Breast epithelium (tissue), 4 donors: ENCODE measurements around the gene SERPINA12. TPM values are rescaled to one million over a fixed set of nuclear protein-coding genes. Genes with fewer than 3 reads are reported as not detected.

Source experiments
- DNase-seq, 2 donors: peaks; one replicate each; pipeline ENCODE4 v3.0.0-alpha.2; 2019; ENCODE audit warnings: low spot score in 2 of 2
- H3K27ac ChIP-seq, 2 donors: fragments of 200-600 bp; sonication (generic) in 1 of 2; one replicate each; pipeline ENCODE4 v1.5.1; 2016 to 2019; ENCODE audit warnings: mild to moderate bottlenecking in 1 of 2
- H3K27me3 ChIP-seq, 2 donors: fragments of 200-600 bp; sonication (generic) in 1 of 2; one replicate each; pipeline versions ENCODE4 v1.5.1 to v1.6.0; 2017 to 2019; ENCODE audit warnings: control low read depth in 1 of 2, mild to moderate bottlenecking in 1 of 2
- H3K36me3 ChIP-seq: fragments of 200-600 bp; one replicate; pipeline ENCODE4 v1.5.1; 2019
- H3K4me1 ChIP-seq, 2 donors: fragments of 200-600 bp; sonication (generic); one replicate each; pipeline ENCODE4 v1.5.1; 2016 to 2019; ENCODE audit warnings: control low read depth in 1 of 2
- H3K4me3 ChIP-seq, 3 donors: fragments of 200-600 bp; sonication (generic); 1 replicate in 2 of 3; 2 replicates in 1 of 3; pipeline ENCODE4 v1.5.1; 2016 to 2019; ENCODE audit warnings: mild to moderate bottlenecking in 3 of 3, moderate library complexity in 2 of 3
- H3K9me3 ChIP-seq, 2 donors: fragments of 200-600 bp; sonication (generic) in 1 of 2; one replicate each; pipeline ENCODE4 v1.5.1; 2016 to 2019; ENCODE audit warnings: control low read depth in 1 of 2
- POLR2A ChIP-seq: fragments of 450-650 bp; IDR thresholded peaks from one replicate; pipeline ENCODE4 v1.6.1; 2016; ENCODE audit warnings: antibody characterized with exemption, mild to moderate bottlenecking, moderate library complexity
- POLR2AphosphoS5 ChIP-seq, 3 donors: sonication (generic); formaldehyde crosslinking; IDR thresholded peaks; one replicate each; pipeline ENCODE4 v1.6.1; 2017; ENCODE audit warnings: antibody characterized with exemption in 3 of 3
- intact Hi-C: fragments of 100-400 bp; cut with DNase I; formaldehyde crosslinking; loops from one replicate; pipeline ENCODE4 v1.15.1; 2023; ENCODE audit warnings: low total_unique reads
- total RNA-seq, 3 donors: library from RNA; depleted of rRNA; stranded (reverse); fragments of >200 nt; gene quantifications; one replicate each; pipeline ENCODE4 v1.1.0, GENCODE V29; 2016
- TF ChIP-seq, protein P1 (sequence below), 3 donors: fragments of 450-650 bp; IDR thresholded peaks; one replicate each; pipeline ENCODE4 v1.5.1; 2016 to 2017; ENCODE audit warnings: antibody characterized with exemption in 3 of 3, mild to moderate bottlenecking in 3 of 3, moderate library complexity in 3 of 3

Gene SERPINA12
- total RNA-seq, 3 donors from 2014 or later, result not detected

DNA sequence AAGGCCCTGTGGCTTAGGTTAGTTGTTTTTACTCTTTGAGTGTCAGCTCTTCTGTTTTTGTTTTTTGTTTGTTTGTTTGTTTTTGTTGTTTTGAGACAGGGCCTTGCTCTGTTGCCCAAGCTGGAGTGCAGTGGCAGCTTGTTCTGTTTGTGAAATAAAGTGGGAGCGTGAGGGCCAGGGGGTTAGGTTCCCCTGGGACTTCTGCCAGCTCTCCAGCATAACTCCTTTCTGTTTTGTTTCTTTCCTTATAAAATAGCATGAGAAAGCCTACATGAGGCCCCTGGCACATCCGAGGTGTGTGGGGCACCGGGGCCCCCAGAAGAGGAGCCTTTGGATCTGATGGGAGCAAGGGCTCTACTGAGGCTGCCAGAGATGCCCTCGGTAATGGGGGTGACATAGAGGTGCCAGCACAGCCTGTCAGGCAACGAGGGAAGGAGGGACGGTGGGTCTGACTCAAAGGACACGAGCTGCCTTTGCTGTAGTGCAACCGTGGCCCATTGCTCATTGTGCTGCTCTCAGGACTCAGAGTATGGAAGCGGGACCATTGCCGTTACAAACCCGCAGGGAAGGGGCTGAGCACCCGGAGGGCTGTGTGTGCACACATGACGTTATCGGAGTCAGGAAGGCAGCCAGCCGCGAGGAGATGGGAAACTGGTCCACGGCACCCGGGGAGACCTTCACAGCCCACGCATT, 47.6 kb downstream of the SERPINA12 start:
- Histone ChIP-seq H3K4me1 (no peaks in the 10 kb centered on the region), H3K27ac (no peak overlapping the region), H3K36me3 (no peaks in the 10 kb centered on the region), H3K9me3 (peaks cover 27 to 50% of the 10 kb centered on the region in 2 donors), H3K27me3 (peaks cover 0 to 6% of the 10 kb centered on the region in 2 donors), H3K4me3 (no peak overlapping the region)
- TF ChIP-seq POLR2A (no peak), POLR2AphosphoS5 (IDR thresholded peaks at IDR 0.05) (no peak)
- TF ChIP-seq, protein P1, sequence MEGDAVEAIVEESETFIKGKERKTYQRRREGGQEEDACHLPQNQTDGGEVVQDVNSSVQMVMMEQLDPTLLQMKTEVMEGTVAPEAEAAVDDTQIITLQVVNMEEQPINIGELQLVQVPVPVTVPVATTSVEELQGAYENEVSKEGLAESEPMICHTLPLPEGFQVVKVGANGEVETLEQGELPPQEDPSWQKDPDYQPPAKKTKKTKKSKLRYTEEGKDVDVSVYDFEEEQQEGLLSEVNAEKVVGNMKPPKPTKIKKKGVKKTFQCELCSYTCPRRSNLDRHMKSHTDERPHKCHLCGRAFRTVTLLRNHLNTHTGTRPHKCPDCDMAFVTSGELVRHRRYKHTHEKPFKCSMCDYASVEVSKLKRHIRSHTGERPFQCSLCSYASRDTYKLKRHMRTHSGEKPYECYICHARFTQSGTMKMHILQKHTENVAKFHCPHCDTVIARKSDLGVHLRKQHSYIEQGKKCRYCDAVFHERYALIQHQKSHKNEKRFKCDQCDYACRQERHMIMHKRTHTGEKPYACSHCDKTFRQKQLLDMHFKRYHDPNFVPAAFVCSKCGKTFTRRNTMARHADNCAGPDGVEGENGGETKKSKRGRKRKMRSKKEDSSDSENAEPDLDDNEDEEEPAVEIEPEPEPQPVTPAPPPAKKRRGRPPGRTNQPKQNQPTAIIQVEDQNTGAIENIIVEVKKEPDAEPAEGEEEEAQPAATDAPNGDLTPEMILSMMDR (IDR thresholded peaks at IDR 0.05), result no peak
- intact Hi-C loops, result no loop called here
- DNase-seq, result peak in 1 of 2 donors; percentile 9

DNA sequence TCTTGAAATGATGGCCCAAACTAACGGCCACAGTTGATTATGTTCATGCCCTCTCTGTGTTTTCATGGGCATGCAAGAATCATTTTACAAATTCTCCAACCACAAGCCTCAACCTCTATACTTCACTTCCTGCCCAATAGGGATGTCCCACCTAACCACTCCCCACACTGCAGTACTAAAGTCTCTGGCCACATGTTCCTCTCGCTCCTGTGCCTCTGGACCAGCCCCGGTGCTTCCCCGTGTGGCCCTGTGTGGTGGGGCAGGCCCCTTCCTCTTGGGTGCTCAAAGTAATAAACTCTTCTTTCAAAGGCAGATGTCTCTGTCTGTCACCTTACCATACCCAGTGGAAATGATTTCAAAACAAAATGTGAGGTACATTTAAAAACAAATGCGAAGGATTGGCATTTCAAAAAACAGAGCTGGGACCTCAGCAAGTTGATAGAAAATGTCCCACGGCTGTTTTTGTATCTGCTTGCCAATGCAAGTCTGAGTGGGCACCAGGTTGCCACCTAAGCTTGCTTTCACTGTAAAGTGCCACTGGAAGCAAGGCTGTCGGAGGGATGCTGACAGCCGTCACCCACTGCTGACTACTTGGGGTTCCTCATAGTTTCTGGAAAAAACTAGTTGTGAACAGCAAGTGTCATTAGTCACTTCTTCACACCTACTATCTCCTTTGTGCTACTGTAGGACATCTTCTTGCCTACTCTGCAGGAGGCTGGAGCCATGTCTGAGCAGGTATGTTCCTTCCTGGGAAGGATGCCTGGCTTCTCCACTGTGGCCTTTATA, 48.4 kb downstream of the SERPINA12 start:
- H3K9me3 ChIP-seq, result peaks cover 23 to 52% of the 10 kb centered on the region in 2 donors
- intact Hi-C loops, result no loop called here

DNA sequence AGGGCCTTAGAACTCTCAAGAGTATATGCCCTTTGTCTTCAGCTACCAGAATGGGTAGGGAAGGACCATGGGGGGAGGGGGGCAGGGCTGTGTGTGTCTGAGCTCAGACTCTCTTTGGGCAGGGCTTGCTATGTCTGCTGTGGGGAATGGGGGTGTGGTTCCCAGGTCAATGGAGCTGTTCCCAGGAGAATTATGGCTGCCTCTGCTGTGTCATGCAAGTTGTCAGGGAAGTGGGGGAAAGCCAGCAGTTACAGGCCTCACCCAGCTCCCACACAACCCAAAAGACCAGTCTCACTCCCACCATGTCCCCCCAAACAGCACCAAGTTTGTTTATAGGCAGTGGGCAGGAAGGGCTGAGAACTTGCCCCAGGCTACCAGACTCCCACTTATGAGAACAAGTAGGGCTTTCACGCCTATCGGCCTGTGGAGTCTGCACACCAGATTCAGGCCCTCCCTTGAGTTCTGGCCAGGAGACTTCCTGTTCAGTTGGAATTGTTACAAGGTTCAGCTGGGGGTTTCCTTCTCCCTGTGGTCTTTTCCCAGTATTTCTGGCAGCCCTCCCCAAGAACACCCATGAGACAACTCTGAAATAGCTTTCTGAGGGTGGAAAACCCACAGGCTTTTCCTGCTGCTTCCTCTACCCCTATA, 50.6 kb downstream of the SERPINA12 start:
- H3K9me3 ChIP-seq, result peaks cover 8 to 31% of the 10 kb centered on the region in 2 donors
- H3K4me1 ChIP-seq, result no peaks in the 10 kb centered on the region
- TF ChIP-seq, protein P1 (IDR thresholded peaks at IDR 0.05), result no peak
- TF ChIP-seq POLR2A (no peak), POLR2AphosphoS5 (IDR thresholded peaks at IDR 0.05) (no peak)
- no peaks in the 10 kb centered on the region for H3K27me3 ChIP-seq
- H3K36me3 ChIP-seq, result no peaks in the 10 kb centered on the region
- intact Hi-C loops, result no loop called here
- H3K27ac ChIP-seq, result no peak overlapping the region
- no peak overlapping the region for H3K4me3 ChIP-seq
- DNase-seq, result peak in 1 of 2 donors; percentile 10

More for the DNA sequence above, 48.4 kb downstream of the SERPINA12 start:
- no peaks in the 10 kb centered on the region for H3K4me1 ChIP-seq
- no peak overlapping the region for H3K4me3 ChIP-seq
- TF ChIP-seq POLR2AphosphoS5 (IDR thresholded peaks at IDR 0.05) (no peak), POLR2A (no peak)
- TF ChIP-seq, protein P1 (IDR thresholded peaks at IDR 0.05), result no peak
- peak in 1 of 2 donors; percentile 2 for DNase-seq
- H3K27me3 ChIP-seq, result no peaks in the 10 kb centered on the region
- H3K27ac ChIP-seq, result no peak overlapping the region
- no peaks in the 10 kb centered on the region for H3K36me3 ChIP-seq

DNA sequence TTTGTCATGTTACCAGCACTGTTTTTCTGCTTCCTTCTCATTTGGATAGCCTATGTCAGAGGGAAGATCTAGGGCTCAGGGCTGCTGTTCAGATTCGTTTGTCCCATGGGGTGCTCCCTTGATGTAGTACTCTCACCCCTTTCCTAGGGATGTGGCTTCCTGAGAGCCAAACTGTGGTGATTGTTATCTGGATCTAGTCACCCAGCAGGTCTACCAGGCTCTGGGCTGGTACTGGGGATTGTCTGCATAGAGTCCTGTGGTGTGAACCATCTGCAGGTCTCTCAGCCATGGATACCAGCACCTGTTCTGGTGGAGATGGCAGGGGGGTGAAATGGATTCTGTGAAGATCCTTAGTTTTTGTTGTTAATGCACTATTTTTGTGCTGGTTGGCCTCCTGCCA, 51.2 kb downstream of the SERPINA12 start:
- TF ChIP-seq POLR2AphosphoS5 (IDR thresholded peaks at IDR 0.05), result no peak
- no peak for TF ChIP-seq POLR2A
- TF ChIP-seq, protein P1 (IDR thresholded peaks at IDR 0.05), result no peak
- intact Hi-C loops, result no loop called here
- Histone ChIP-seq H3K27me3 (no peaks in the 10 kb centered on the region), H3K9me3 (peaks cover 8 to 29% of the 10 kb centered on the region in 2 donors), H3K4me3 (no peak overlapping the region), H3K36me3 (no peaks in the 10 kb centered on the region), H3K27ac (no peak overlapping the region), H3K4me1 (no peaks in the 10 kb centered on the region)
- no peak for DNase-seq
